Measurements from ENCODE around the gene ALX4.

Gene ALX4

GRCh38 chr11:44314733-44315132 lies 4.8 kb upstream of the ALX4 start:
- DNase-seq = no peak

- DNase-seq = peak; percentile 55
Measured at GRCh38 chr11:44313761-44314489, 4.0 kb upstream of the ALX4 start.

GRCh38 chr11:44312876-44313275 lies 2.9 kb upstream of the ALX4 start:
- DNase-seq = peak; percentile 37

GRCh38 chr11:44311339-44312261 lies 1.7 kb upstream of the ALX4 start:
- DNase-seq = no peak

- no peak for DNase-seq
Measured at GRCh38 chr11:44310463-44311272, 729 bp upstream of the ALX4 start.

GRCh38 chr11:44310206-44310462 lies 195 bp upstream of the ALX4 start:
- no peak for DNase-seq

- no peak for DNase-seq
Measured at GRCh38 chr11:44308923-44309477, 939 bp downstream of the ALX4 start.

GRCh38 chr11:44308256-44308922 lies 1.6 kb downstream of the ALX4 start:
- no peak for DNase-seq

GRCh38 chr11:44307340-44308099 lies 2.4 kb downstream of the ALX4 start:
- DNase-seq = no peak

GRCh38 chr11:44306918-44307244 lies 3.1 kb downstream of the ALX4 start:
- DNase-seq = no peak

- no peak for DNase-seq
Measured at GRCh38 chr11:44306052-44306917, 3.7 kb downstream of the ALX4 start.

GRCh38 chr11:44305470-44306051 lies 4.4 kb downstream of the ALX4 start:
- no peak for DNase-seq

GRCh38 chr11:44305026-44305469 lies 4.9 kb downstream of the ALX4 start:
- DNase-seq = no peak

- DNase-seq = no peak
Measured at GRCh38 chr11:44304091-44305025, 5.6 kb downstream of the ALX4 start.

GRCh38 chr11:44303401-44303938 lies 6.5 kb downstream of the ALX4 start:
- no peak for DNase-seq

GRCh38 chr11:44301564-44302271 lies 8.2 kb downstream of the ALX4 start:
- DNase-seq = no peak

GRCh38 chr11:44300844-44301563 lies 8.9 kb downstream of the ALX4 start:
- no peak for DNase-seq

- no peak for DNase-seq
Measured at GRCh38 chr11:44298862-44299261, 11.1 kb downstream of the ALX4 start.

Measured in NCI-H446 treated with DMSO at 0.1 percent for 48 hours (cell line).